Fibroblast of pulmonary artery (primary cell): ENCODE data around the gene ANKRD23.
A peak's percentile ranks its signal among the peaks of the same experiment; 100 is the strongest.
"Not testable (repeated sequence)": the region's sequence is repeated elsewhere in the genome, so short reads cannot be mapped to it uniquely, and the experiment has no call there.

ENCODE experiments used
- DNase-seq: peaks from one replicate; pipeline ENCODE4 v3.0.0-alpha.2; 2010; ENCODE audit warnings: low read depth
- H3K4me3 ChIP-seq: replicated peaks from 2 replicates; pipeline ENCODE4 v1.5.1; 2011; ENCODE audit warnings: low read depth, mild to moderate bottlenecking, control low read depth, low read length, moderate library complexity
- TF ChIP-seq, protein P1 (sequence below): IDR thresholded peaks from 2 replicates; pipeline ENCODE4 v1.5.1; 2011; ENCODE audit warnings: mild to moderate bottlenecking, control low read depth, low read length, inconsistent platforms; ENCODE audit errors: missing control alignments

ANKRD23 gene

DNA sequence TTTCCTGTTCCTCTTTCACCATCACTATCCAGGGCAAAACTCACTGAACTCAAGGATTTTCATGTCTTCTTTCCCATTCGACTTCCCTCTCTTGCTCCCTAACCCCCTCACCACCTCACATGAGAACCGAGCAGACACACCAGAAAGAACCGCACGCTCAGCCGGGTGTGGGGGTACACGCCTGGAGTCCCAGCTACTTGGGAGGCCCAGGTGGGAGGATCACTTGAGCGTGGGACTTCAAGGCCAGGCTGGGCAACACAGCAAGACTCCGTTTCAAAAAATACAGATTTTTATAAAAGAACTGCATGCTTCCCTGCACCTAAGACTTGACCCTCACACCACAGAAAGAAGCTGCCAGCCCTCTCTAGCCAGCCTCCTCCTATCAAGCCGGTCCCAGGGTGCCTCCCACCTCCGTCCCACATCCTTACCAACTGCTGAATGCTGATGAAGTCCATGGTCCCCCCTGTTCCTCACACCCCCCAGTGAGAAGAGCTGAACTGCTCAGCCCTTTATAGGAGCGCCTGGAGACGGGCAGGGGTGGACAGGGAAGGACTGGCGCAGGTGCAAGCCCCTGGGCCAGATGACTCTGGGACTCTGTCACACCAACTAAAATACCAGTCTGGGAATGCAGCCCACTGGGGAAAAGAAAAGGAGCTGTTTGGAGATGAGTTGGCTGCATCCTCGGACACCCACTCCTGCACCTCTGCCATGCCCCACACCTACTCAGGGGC lies at the start of gene ANKRD23:
Gene ANKRD23, minus strand, starts transcription at position 484 of the 731 bp plus-strand sequence. Its CDS starts 29 bp downstream, at position 455.
- TF ChIP-seq, protein P1, sequence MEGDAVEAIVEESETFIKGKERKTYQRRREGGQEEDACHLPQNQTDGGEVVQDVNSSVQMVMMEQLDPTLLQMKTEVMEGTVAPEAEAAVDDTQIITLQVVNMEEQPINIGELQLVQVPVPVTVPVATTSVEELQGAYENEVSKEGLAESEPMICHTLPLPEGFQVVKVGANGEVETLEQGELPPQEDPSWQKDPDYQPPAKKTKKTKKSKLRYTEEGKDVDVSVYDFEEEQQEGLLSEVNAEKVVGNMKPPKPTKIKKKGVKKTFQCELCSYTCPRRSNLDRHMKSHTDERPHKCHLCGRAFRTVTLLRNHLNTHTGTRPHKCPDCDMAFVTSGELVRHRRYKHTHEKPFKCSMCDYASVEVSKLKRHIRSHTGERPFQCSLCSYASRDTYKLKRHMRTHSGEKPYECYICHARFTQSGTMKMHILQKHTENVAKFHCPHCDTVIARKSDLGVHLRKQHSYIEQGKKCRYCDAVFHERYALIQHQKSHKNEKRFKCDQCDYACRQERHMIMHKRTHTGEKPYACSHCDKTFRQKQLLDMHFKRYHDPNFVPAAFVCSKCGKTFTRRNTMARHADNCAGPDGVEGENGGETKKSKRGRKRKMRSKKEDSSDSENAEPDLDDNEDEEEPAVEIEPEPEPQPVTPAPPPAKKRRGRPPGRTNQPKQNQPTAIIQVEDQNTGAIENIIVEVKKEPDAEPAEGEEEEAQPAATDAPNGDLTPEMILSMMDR = no peak
- no peak within 1 kb of the TSS for H3K4me3 ChIP-seq
- no peak for DNase-seq

DNA sequence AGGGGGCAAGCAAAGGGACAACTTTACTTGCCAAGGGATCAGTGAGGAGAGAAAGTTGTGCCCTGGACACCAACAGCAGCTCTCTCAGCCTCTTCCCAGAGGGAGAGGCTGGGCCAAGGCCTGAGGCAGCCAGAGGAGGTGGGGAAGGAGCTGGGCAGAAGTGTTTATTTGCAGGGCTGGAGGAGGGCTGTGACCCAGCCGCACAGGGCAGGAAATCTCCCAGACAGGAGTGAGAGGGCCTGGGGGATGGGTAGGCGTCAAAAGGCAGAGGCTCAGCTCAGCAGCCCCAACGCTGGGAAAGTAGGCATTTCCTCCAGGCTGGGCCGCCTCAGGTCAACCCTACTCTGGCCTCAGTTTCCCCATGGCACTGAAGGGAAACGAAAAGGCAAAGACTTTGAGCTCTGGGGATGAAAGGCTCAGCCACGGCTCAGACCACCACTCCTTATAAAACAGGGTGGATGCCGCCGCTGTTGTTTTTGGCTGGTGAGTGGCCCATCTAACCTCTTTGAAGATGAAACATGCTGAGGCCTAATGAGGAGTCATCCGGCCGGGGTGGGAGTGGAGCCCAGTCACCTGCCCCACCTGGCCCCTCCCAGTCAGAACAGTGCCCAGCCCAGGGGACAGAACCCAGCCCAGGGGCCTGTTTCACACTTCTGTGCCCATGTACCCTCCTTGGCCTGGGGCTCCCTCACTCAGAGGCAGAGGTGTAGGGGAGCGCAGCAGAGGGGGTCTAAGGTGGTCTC lies 47.9 kb upstream of the ANKRD23 start:
- no peak overlapping the region for H3K4me3 ChIP-seq
- DNase-seq = peak; percentile 24

GRCh38 chr2:96890726-96891385 lies 47.0 kb upstream of the ANKRD23 start:
- TF ChIP-seq, protein P1 = no peak
- DNase-seq = no peak
- H3K4me3 ChIP-seq = no peak overlapping the region

More for the DNA sequence above, 47.9 kb upstream of the ANKRD23 start:
- TF ChIP-seq, protein P1 = no peak

DNA sequence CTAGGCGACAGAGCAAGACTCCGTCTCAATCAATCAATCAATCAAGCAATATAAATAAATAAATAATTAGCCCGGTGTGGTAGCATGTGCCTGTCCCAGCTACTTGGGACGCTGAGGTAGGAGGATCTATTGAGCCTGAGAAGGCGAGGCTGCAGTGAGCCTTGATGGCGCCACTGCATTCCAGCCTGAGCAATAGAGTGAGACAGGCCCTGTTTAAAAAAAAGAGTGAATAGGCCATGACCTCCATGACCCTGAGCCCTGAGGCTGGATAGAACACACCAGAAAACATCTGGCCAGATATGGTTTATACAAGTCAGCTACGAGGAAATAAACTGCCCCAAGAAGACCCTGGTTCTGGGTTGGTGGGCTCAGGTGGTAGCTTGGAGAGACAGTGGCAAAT lies 46.4 kb upstream of the ANKRD23 start:
- TF ChIP-seq, protein P1 = no peak

GRCh38 chr2:96889502-96889901 lies 45.7 kb upstream of the ANKRD23 start:
- not testable (repeated sequence) for DNase-seq, H3K4me3 ChIP-seq

More for the DNA sequence above, 46.4 kb upstream of the ANKRD23 start:
- no peak for DNase-seq
- H3K4me3 ChIP-seq = no peak overlapping the region

DNA sequence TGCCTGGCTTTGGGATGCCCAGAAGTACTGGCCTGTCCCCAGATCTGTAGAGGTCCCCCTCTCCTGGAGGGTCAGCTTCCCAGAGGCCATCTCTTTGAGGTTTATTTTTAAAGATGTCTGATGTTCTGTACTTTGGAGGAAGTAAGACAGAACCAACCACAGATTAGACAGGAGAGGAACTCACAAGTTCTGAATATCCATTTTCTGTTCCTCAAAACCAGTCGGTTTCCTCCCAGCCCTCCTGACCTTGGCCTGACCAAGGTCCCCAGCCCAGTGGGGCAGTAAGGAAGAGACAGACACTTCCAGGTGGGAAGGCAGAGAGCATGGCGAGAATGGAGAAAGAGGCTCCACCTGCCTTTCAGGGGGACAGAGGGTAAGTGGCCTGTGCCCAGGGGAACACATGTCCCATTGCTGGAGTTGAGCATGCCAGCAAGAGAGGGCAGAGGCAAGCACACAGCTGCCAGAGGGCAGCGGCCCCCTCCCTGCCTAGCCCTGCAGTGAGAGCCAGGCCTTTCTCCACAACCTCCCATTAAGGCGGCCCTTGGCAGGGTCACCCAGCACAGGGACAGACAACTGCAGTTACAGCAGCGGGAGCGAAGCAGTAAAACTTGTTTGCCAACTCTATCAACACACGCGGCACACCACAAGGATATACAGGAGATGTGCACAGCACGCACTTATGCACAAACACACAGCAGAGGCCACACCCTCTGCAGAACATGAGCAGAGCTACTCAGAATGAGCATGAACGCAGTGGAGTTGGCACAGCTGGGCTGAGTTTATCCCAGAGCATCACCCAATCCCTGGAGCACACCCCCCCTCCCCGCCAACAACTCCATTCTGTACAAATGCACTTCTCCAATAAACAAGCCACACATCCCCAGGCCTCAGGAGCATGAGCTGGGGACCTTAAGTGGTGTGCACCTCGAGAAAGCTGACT lies 44.5 kb upstream of the ANKRD23 start:
- DNase-seq = no peak
- TF ChIP-seq, protein P1 = no peak
- H3K4me3 ChIP-seq = no peak overlapping the region
